NCI-H345 (cell line): ENCODE data around the gene IRX2.

Experiments
- DNase-seq: peaks from one replicate; lab custom pipeline; 2025; lab: John Stamatoyannopoulos, UW

Gene IRX2

DNA sequence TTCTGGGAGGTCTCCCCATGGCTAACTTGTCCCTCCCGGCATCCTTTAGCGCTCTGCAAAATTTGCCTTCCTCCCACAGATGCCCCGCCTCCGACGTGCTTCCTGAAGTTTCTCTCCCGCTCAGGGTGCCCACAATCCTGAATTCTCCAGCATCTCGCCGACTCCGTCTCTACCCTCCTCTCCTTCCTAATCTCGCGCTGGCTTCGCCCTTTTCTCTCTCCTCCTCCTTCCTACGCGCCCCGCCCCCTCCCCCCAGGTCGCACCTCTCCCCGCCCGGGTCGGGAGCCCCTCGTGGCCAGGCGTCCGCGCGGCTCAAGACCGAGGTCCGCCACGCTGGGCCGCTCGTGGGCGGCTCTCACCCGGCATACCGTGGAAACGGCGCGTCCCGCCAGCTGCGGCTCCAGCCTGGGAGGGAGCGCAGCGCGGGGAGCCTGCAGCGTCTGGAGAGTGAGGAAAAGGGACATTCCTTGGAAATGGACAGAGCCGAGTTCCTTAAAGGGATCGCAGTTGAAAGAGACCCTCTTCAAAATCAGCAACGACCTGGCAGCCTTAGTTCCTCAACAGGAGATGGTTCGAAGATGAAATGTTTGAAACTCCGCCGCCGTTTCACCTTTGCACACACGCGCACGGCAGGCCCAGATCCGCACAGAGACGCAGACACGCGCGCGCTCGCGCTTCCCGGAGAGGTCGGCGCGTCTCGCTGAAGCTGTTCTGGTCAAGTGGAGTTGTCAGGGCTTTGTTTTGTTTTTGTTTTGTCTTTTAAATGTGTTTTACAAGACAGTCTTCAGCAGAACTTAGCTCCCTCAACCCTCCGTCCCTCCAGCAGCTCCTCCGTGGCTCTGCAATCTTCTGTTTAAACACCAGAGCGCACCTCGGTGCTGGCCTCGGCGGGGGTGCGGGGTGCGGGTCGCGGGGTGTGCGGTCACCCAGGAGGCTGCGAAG lies 5.0 kb upstream of the IRX2 start:
- DNase-seq = no peak

DNA sequence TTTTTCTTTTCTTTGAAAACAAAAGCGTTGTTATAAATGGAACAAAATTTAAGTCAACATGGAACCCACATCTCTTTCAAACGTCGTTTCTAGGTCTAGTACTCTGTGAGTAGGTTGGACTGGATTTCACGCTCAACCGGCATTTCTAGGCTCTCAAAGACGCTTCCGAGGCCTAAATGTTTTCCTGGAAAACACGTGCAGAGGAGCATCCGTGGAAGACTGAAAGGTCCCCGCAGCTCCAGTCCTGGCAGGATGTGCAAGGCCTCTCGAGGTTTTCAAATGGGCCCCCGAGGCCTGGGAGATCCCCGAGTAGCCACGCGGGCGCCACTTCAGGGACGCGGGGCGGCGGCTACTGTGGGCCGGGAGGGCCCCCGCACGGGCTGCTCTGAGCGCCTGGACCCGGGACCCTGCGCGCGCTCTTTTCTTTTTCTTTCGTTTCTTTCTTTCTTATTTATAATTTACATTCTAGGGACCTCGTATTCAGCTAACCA lies 4.2 kb upstream of the IRX2 start:
- no peak for DNase-seq

DNA sequence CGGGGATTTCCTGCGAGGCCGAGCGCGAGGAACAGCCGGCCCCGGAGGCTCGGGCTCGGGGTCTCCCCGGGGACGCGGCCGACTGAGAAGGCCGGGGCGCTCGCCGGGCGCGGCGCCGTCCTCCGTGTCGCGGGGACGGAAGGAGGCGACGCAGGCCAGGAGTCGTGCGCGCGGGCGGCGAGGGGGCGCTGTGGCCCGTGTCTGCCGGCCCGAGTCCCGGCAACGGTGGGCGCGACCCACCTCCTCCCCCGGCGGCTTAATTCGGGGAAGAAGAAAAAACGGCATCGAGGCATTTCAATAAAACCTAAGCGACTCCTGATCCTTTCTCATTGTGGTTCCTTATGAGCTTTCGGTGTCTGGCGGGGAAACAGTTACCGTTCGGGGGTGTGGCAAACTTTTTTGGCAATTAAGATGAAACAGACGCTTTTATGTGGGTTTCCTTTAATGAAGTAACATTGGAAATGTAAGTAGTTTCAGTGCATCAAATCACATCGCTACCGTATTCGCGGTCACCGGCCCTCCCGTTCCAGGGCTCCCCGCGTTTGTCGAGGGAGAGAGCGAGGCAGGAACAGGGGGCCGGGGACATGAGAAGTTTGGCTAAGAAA lies 3.7 kb upstream of the IRX2 start:
- no peak for DNase-seq

DNA sequence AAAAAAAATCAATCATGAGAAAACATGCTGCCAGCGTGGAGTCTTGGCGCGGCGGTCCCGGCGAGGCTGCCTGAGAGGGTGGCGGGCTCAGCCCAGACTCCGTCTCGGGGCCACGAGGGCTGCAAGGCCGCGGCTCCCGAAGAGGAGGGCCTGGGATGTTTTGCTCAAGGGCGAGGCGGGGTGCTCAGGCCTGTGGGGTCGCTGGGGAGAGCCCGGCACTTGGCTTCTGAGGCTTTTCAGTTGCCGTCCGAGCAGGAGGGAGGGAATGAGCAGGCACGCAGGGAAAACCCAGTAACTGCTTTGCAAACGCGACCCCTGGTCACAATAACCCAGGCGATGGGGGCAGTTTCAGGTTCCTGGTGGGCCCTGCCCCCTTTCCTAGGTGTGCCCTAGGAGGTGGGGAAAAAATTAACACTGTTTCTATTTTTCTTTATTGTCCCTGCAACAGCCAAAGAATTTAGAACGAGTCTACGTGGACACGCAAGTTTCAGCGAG lies 3.2 kb upstream of the IRX2 start:
- DNase-seq = no peak

DNA sequence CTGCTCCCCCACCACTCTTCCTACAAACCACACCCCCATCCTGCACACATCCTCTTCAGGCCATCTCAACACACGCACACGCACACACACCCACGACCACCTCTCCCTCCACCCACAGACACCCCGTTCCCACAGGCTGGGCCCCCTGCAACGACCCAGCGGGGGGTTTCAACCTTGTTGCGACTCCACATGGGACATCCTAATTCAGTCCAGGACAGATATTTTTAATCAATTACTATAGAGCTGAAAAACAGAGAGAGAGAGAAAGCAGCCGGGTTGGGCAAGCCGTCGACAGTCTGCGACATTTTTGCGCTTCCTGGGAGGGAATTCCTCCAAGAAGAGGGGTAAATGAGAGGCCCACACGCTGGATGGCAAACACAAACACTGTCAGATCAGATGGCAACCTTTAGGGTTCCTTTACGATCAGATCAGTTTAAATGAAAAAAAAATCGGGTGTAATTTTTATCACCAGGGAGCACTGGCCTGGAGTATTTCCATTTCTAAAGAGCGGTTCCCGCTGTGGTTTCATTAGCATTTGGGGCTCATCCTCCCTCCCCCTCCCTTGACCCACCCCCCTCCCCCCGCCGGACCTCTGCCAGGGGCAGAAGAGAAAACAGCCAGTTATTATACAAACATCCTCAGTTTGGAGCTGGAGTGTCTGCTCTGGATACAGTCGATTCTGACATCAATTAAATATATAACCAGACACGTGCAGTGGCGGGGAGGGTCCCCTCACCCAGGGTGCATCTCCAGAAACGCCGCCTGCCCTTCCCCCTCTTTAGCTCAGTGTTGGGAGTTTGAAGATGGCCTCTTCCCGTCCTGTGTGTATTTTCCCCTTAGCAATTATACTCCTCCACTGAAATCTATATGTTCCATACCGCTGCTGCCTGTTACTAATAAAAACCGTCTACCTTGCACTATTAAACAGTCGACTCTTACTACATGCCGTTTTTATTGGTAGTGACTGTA lies 2.3 kb upstream of the IRX2 start:
- DNase-seq = no peak

DNA sequence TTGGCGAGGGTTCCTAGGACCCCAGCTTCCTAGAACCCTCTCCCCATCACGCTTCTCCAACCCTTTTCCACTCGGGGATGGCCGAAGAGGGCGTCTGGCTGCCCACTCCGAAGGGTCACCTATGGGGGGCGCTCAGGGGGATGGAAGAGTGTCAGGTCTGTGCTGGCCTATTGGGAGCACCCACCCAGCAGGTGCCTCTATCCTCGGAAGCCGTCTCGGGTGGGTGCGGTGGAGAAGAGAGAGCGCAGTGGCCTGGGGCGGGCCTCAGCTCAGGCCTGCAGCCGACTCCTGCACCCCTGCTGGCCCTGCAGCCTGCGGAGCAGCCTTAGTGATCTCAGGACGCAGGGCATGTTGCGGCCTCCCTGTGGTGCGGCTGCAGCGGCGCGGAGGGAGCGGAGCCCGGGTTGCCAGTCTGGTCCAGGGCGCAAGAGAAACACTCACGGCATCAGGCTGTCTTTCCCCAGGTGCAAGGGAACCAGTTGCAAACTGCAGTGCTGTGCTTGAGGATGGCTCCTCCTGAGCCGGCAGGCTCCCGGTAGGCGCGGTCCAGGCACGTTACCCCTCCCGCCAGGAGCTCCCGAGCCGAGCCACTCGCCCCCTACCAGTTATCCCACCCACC lies 1.5 kb upstream of the IRX2 start:
- DNase-seq = peak; percentile 41

DNA sequence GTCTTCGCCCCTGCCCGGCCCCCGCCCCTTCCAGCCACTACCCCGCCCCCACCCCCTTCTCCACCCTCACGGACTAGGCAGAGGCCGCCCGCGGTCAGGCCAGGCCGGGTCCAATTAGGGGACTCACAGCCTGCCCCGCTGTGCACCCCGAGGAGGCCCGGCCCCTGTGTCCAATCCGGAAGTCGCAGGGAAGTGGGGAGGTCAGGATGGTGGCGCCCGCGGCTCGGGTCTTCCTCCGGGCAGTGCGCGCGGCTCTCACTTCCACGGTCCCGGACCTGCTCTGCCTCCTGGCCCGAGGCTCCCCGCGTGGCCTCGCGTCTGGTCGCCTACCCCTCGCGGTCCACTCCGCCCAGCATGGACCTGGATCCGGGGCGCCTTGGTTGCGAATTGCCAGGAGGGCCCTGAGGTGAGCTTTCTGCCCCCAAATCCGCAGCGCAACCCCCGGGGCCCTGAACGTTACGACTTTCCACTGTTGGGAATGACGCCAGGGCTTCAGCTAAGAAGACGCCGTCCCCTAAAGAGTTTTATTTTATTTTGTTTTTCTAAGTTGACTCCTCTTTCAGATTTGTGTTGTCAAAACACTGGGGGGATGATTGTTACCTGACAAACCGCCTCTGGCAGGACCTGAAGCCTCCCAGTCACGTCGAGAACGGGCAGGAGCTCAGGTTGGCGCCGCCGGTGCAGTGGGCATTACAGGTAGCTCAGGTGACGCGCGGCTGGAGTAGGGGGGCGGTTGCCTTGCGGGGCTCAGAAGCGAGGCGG lies 763 bp upstream of the IRX2 start:
- peak; percentile 33 for DNase-seq

DNA sequence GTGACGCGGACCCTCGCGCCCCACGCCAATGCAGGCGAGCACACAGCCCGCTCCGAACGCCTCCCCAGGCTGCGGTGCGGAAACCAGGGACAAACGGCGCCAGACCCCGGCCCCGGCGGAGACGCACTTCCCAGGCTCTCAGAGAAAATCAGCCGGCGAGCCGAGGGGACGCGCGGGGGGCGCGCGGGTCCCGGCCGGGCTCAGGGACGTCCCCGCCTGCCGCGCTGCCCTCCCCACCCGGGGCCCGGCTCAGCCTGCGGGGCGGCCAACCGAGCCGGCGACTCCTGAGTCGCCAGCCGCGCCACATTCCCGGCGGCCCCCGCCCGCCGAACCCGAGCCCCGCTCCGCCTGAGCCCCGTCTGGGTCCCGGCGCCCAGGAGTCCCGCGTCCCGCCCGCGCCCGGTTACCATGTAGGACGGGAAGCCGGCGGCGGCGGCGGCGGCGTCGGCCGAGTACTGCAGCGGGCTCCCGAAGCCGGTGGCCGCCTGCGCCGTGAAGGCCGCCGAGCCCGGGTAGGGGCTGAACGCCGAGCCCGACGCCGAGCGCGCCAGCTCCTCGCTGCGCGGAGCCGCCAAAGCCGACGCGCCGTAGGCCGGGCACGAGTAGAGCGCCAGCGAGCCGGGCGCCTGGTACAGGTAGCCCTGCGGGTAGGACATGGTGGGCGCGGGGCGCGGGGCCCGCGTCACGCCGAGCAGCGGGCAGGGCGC lies 566 bp downstream of the IRX2 start:
- DNase-seq = no peak

DNA sequence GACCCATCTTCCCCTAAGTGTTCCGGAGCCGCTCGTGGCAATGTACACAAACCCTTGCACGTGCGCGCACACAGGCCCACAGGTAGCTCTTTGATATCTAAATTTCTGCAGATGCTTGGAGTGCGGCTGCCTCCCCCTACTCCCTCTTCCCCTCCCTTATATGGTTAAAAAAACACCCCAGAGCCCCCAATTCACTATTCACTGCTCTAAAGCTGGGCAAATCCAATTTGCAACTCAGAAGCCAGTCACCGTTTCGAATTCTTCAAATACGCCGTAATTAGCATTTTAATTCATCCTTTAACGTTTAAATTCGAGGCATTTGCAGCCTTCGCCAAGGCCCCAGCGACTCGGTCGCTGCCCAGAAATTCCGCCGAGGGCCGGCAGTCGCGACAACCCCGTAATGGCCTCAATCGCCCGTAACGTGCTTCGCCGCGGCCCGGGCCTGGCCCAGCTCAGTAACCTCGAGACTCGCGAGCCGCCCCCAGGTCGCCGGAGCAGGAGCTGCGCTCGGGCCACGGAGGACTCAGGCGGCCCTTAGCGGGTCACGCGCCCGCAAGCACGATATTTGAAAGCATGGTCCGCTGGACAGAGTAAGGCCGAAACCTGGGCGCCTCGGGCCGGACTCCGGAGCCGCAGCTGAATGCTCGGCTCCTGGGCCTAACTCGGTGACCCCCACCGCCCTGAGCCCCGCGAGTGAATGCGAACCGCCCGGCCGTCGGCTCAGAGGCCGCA lies 1.3 kb downstream of the IRX2 start:
- DNase-seq = no peak

DNA sequence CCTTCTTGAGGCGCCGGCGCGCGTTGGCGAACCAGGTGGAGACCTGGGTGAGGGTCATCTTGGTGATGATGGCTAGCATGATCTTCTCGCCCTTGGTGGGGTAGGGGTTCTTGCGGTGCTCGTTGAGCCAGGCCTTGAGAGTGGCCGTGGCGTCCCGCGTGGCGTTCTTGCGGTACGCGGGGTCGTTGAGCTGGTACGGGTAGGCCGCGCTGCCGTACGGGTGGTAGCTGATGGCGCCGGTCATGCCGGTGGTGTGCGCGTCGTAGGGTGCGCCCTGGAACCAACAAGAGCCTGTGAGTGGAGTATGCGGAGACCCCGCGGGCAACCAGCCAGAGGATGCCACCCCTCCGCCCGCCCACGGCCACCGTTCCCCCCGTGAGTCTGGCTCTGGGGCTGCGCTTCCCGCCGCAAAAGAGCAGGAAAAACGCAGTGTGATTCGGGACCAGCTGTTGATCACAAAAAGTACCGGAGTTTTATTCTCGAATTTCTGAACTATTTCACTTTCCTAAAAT lies 1.9 kb downstream of the IRX2 start:
- DNase-seq = no peak

DNA sequence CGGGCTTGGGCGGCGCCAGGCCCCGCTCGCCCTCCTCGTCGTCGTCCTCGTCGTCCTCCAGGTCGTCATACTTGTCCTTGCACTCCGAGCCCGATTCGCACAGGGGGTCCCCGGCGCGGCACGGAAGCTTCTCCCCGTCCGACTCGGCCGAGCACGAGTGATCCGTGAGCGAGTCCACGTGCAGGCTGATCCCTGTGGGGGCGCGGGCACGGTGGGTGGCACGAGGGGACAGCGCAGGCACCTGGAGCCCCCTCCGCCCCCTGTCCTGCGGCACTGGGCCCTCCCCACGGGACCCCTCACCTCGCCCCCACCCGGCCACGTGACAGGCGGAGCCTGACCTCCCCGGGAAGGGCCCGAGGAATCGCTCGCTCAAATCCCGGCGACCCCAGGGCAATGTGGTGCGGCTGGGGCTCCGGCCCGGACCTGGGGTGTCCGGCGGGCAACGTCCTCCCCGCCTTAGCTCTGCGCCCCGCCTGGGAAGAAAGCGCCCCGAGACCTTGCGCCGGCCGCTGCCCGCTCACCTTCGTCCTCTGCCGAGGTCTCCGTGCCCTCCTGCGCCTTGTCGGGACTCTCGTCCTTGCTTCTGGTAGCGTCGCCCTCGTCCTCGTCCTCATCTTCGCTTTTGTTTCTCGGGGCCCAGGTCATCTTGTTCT lies 2.5 kb downstream of the IRX2 start:
- no peak for DNase-seq

DNA sequence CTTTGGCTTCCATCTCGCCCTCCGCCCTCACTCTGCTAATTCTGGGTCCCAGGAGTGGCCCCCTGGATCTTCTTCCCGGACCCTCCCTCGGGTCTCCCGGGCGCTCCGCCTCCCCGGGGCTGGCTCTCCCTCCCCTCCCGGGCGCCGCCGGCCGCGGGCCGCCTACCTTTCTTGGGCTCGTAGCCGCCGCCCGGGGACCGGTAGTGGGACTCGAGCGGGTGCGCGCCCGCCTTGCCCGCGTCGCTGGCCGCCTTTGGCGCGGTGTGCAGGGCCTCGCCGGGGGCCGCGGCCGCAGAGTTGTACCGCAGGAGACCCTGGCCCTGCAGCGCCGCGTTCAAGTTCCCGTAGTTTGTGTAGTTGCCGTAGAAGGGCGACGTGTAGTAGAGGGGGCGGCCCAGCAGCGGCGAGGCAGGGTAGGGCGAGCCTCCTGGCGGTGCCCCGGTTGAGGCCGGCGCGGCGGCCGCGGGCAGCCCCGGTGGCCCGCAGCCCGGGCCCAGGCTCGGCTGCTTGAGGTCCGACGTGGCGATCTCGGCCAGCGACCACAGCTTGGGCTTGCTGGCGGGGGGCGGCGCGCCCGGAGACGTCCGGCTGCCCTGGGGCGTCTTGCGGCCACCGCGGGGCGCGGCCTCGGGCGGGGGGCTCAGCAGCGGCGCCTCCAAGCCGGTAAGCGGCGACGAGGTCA lies 3.2 kb downstream of the IRX2 start:
- DNase-seq = no peak

DNA sequence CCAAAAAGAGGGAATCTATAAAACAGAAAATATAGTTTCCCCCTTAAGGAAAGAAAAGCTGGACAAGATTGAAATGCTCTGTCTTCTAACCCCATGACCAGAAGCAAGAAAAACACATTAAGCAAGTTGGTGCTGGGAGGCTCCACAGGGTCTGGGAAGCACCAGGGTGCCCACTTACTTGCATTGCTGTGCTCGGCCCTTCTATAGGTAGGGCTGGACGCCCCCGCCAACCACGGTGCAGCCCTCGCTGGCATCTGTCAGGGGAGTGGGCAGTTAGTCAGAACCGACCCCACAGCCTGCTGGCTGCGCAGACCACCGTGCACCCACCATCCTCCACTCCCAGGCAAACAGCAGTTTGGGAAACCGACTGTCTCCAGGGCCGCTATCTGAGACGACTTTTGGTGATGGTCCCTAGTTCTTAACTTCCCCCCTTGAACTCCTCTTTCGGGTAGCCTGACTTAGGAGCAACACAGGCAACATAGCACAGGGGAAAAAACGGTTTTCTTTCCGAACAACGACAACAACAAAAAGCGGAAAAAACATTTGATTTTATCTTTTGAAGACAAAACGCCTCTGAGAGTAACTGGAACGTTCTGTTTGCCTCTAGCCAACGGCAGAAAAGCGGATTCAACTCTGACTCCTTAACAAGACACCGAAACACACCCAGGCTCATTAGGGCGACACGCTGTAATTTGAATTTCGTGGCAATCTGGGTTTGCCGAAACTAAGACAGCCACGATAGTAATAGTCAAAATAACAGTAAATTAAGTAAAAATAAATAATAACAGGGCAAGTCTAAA lies 3.9 kb downstream of the IRX2 start:
- no peak for DNase-seq

DNA sequence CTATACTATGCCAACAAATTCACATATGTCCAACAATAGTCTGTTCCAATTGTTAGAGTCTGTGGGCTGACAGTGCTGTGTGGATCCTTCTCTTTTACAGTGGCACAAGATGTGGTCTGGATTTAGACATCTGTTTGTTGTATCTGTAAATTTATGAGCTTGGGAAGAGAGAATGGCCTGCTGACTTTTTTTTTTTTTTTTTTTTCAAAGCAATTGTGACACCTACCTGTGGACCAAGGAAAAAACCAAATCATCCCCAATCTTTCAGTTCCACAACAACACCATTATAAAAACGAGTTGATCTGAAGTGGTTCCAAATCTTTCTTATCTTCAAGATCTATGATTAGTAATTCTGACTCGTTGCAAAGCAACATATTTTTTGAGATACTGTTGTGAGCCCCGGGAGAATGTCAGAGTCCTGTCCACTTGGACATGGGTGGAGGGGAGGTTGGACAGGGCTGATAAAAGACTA lies 4.9 kb downstream of the IRX2 start:
- DNase-seq = no peak

DNA sequence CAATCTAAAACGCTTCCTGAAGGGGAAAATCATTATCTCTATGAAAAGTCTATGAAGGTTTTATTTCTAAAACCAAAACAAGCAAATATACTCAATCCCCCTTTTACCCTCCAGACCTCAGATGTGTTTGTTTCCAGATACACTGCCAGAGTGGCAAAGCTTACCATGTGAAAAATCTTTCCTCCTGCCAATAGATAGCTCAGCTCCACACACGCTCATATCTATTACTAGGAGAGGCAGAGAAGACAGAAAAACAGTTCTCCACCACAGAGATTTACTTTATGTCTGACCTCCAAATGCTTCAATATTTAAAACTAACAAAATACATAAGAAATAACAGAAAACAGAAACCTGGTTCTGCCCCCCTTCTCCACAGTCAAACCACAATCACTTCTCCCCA lies 7.0 kb downstream of the IRX2 start:
- DNase-seq = no peak

DNA sequence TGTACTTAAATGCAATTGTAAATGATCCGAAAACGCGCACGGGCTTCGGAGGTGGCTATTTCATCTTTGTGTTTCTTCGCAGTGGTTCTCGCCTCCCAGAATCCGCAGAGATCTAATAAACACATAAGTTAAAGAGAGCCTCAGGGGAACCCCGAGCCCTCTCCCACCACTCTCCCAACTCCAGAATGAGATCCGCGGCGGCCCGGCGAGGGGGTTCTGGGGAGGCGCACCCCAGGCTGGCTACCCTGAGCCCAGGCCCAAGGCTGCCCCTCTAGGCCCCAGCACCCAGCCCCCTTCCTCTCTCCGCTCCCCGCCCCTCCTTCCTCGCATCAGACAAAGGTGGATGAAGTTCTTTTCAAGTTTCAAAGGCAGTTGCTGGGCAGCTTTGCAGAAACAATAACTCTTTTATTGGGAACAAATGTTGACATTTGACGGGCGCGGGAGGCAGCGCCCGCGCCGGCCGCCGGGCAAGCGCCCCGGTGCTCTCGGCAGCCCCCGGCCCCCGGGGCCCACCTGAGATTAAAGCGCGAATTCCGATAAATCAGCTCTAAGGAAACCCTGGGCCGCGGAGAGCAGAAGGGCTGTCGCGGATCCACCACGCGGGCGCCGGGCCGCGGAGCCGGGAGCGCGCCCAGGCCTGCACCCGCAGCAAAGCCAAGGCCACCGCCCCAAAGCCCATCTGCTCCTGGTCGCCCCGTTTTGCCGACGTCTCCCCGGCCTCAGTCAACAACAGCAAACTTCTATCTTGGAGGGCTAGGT lies 8.4 kb downstream of the IRX2 start:
- DNase-seq = no peak
